HCT116 (cell line): ENCODE results near the gene HCRTR1. TPM values are rescaled to one million over a fixed set of nuclear protein-coding genes. Genes with fewer than 3 reads are reported as not detected.

ENCODE experiments used
- ATAC-seq: fragments of 200-7000 bp; cut with Tn5 transposase; 2 replicates; pipeline ENCODE4 v1.9.1; 2020; ENCODE audit warnings: mild to moderate bottlenecking, moderate library complexity
- BruUV-seq: library from RNA; stranded (reverse); fragments of 400-500 nt; replicated peaks from 2 replicates; lab custom pipeline; 2021; lab: Mats Ljungman, UMichigan
- CTCF ChIA-PET: fragments of 300-600 bp; sonication (Branson Sonifier 250); formaldehyde crosslinking; loops from one replicate; lab custom pipeline; 2021; ENCODE audit warnings: antibody characterized with exemption; lab: Charles Lee
- POLR2A ChIA-PET: fragments of 300-600, 350-600 bp; sonication (Branson Sonifier 250); formaldehyde crosslinking; loops from one replicate; lab custom pipeline; 2021; ENCODE audit warnings: antibody characterized with exemption; lab: Charles Lee
- RAD21 ChIA-PET, 2 experiments: fragments of 300-600 bp; sonication (Branson Sonifier 250); formaldehyde crosslinking; loops; one replicate each; lab custom pipeline; 2023; ENCODE audit warnings: low total read pairs in 2 of 2; ENCODE audit not compliant: uncharacterized antibody in 2 of 2, unreplicated experiment in 2 of 2, low non-redundant PET in 1 of 2; lab: Charles Lee
- DNase-seq: peaks from one replicate; pipeline ENCODE4 v3.0.0-alpha.2; 2010; ENCODE audit warnings: low read depth, low spot score
- H2AFZ ChIP-seq: fragments of 200-600 bp; shearing (Covaris generic), sonication (generic); 2 replicates; pipeline ENCODE4 v1.6.1; 2017; ENCODE audit warnings: low read depth, mixed run types, mixed read lengths, antibody characterized with exemption, low read length; ENCODE audit not compliant: poor library complexity, severe bottlenecking
- H3K27ac ChIP-seq: 2 replicates; pipeline ENCODE4 v1.5.1; 2012; ENCODE audit warnings: low read depth, low read length
- H3K27me3 ChIP-seq: fragments of 200-600 bp; sonication (generic); 2 replicates; pipeline ENCODE4 v1.6.1; 2016; ENCODE audit warnings: mixed run types, low read length, mixed read lengths; ENCODE audit not compliant: insufficient read depth
- H3K36me3 ChIP-seq, 2 experiments: fragments of 200-500 bp in 1 of 2; fragments of 200-600 bp in 1 of 2; sonication (Bioruptor generic) in 1 of 2; sonication (generic) in 1 of 2; 2 replicates each; pipeline versions ENCODE4 v1.5.1 to v1.6.1; 2014 to 2016; ENCODE audit warnings: low read length in 2 of 2, inconsistent platforms in 1 of 2, mixed read lengths in 1 of 2, mixed run types in 1 of 2; ENCODE audit not compliant: insufficient read depth in 2 of 2, control insufficient read depth in 1 of 2
- H3K4me1 ChIP-seq, 2 experiments: fragments of 200-600 bp in 1 of 2; sonication (generic) in 1 of 2; 2 replicates each; pipeline versions ENCODE4 v1.5.1 to v1.6.1; 2012 to 2017; ENCODE audit warnings: low read length in 2 of 2, inconsistent platforms in 1 of 2, mild to moderate bottlenecking in 1 of 2, mixed read lengths in 1 of 2, mixed run types in 1 of 2, moderate library complexity in 1 of 2; ENCODE audit not compliant: insufficient read depth in 2 of 2, control insufficient read depth in 1 of 2
- H3K4me2 ChIP-seq: fragments of 200-600 bp; sonication (generic); 2 replicates; pipeline ENCODE4 v1.6.1; 2017; ENCODE audit warnings: mixed run types, low read length, mixed read lengths
- H3K4me3 ChIP-seq, 2 experiments: fragments of 200-600 bp in 1 of 2; sonication (generic) in 1 of 2; replicated peaks in 1 of 2; 2 replicates each; pipeline ENCODE4 v1.5.1; 2011 to 2016; ENCODE audit warnings: low read length in 2 of 2, control low read depth in 1 of 2, low read depth in 1 of 2, mild to moderate bottlenecking in 1 of 2, mixed read lengths in 1 of 2, mixed run types in 1 of 2
- H3K79me2 ChIP-seq: fragments of 200-600 bp; sonication (generic); 2 replicates; pipeline ENCODE4 v1.6.1; 2017; ENCODE audit warnings: mild to moderate bottlenecking, mixed run types, low read length, moderate library complexity, mixed read lengths; ENCODE audit not compliant: insufficient read depth
- H3K9ac ChIP-seq: fragments of 200-600 bp; sonication (generic); 2 replicates; pipeline ENCODE4 v1.6.1; 2016; ENCODE audit warnings: low read length, mixed read lengths
- H3K9me2 ChIP-seq: fragments of 200-600 bp; sonication (generic), shearing (Covaris generic); 2 replicates; pipeline ENCODE4 v1.6.1; 2017; ENCODE audit warnings: mixed run types, mild to moderate bottlenecking, moderate library complexity; ENCODE audit not compliant: insufficient read depth
- H3K9me3 ChIP-seq, 2 experiments: fragments of 200-500 bp in 1 of 2; fragments of 200-600 bp in 1 of 2; sonication (Bioruptor generic) in 1 of 2; sonication (generic) in 1 of 2; 2 replicates each; pipeline ENCODE4 v1.6.1; 2014 to 2017; ENCODE audit warnings: low read length in 2 of 2, mixed read lengths in 2 of 2, inconsistent platforms in 1 of 2, low read depth in 1 of 2, mild to moderate bottlenecking in 1 of 2, mixed run types in 1 of 2, moderate library complexity in 1 of 2; ENCODE audit not compliant: control insufficient read depth in 1 of 2, insufficient read depth in 1 of 2
- H4K20me1 ChIP-seq: fragments of 200-600 bp; sonication (generic), shearing (Covaris generic); 2 replicates; pipeline ENCODE4 v1.6.1; 2017; ENCODE audit warnings: mixed run types, mild to moderate bottlenecking, moderate library complexity; ENCODE audit not compliant: insufficient read depth
- CEBPB ChIP-seq: IDR thresholded peaks from 2 replicates; pipeline ENCODE4 v1.6.1; 2012; ENCODE audit warnings: low read depth
- ELF1 ChIP-seq: IDR thresholded peaks from 2 replicates; pipeline ENCODE4 v1.6.1; 2012; ENCODE audit warnings: low read depth, borderline replicate concordance
- EZH2 ChIP-seq: fragments of 200-600 bp; sonication (generic); IDR thresholded peaks from 2 replicates; pipeline ENCODE4 v1.6.1; 2017; ENCODE audit warnings: antibody characterized with exemption, mixed run types
- EZH2phosphoT487 ChIP-seq: fragments of 200-600 bp; IDR thresholded peaks from 2 replicates; pipeline ENCODE4 v1.6.1; 2018; ENCODE audit warnings: antibody characterized with exemption, borderline replicate concordance
- FOSL1 ChIP-seq: IDR thresholded peaks from 2 replicates; pipeline ENCODE4 v1.6.1; 2012; ENCODE audit warnings: low read depth
- POLR2AphosphoS5 ChIP-seq: IDR thresholded peaks from 2 replicates; pipeline ENCODE4 v1.6.1; 2011; ENCODE audit warnings: mild to moderate bottlenecking, low read depth, low read length, moderate library complexity
- RAD21 ChIP-seq: IDR thresholded peaks from 2 replicates; pipeline ENCODE4 v1.6.1; 2012; ENCODE audit warnings: low read depth, mild to moderate bottlenecking
- SIN3A ChIP-seq: IDR thresholded peaks from 2 replicates; pipeline ENCODE4 v1.6.1; 2012; ENCODE audit warnings: low read depth
- SRF ChIP-seq: IDR thresholded peaks from 2 replicates; pipeline ENCODE4 v1.6.1; 2012; ENCODE audit warnings: low read depth
- TCF7L2 ChIP-seq: IDR thresholded peaks from 2 replicates; pipeline ENCODE4 v1.7.0; 2011; ENCODE audit warnings: borderline replicate concordance, inconsistent platforms; ENCODE audit not compliant: insufficient read depth, insufficient read length; ENCODE audit errors: extremely low read depth
- intact Hi-C: fragments of 100-400 bp; cut with micrococcal nuclease; formaldehyde crosslinking; loops from 2 replicates; pipeline ENCODE4 v1.10.0; 2022
- total RNA-seq: library from RNA; stranded (reverse); gene quantifications from one replicate; pipeline ENCODE4 v1.2.1, GENCODE V29; 2021; ENCODE audit not compliant: unreplicated experiment
- TF ChIP-seq, protein P1 (sequence below), 3 experiments: fragments of 200-600 bp in 1 of 3; sonication (generic) in 1 of 3; IDR thresholded peaks in 2 of 3; conservative IDR thresholded peaks in 1 of 3; 2 replicates each; pipeline ENCODE4 v1.5.1; 2012 to 2017; ENCODE audit warnings: low read depth in 2 of 3, low read length in 2 of 3, antibody characterized with exemption in 1 of 3, borderline replicate concordance in 1 of 3, control low read depth in 1 of 3, mild to moderate bottlenecking in 1 of 3, mixed read lengths in 1 of 3, mixed run types in 1 of 3, moderate library complexity in 1 of 3; ENCODE audit not compliant: insufficient read depth in 1 of 3
- TF ChIP-seq, protein P2 (sequence below): IDR thresholded peaks from 2 replicates; pipeline ENCODE4 v1.6.1; 2012

Gene HCRTR1
- total RNA-seq, 1 experiment from 2014 or later = not detected

DNA sequence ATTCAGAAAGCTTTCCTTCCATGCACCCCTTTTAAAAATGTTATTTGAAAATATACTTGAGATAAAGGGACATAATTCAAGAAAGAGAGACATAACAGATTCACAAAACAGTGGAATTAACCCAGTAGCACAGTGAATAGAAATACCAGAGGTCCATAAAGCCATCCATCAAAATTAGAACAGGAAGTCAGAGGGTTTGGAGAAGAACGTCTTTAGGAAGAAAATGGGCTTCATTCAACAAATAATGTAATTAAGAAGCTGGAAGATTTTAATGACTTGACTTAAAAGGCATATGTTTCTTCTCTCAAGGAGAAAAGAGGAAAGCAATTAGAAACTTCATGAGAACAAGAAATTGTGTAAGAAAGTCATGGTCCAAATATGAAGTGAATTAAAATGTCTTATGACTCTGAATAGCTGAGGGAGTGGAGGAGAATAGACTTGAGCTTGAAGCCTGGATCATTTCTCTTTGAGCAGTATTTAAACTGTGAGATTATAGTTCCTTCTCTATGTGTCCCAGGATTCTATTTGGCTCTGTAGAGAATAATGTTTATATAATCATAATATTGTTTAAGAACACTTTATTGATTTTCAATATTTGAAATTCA, 7.9 kb upstream of the HCRTR1 start:
- Histone ChIP-seq H3K36me3 (no peaks in the 10 kb centered on the region), H3K9me2 (no peaks in the 10 kb centered on the region), H3K4me2 (no peak overlapping the region), H4K20me1 (no peaks in the 10 kb centered on the region), H3K4me1 (no peaks in the 10 kb centered on the region), H3K27ac (no peak overlapping the region), H2AFZ (no peak overlapping the region), H3K27me3 (no peaks in the 10 kb centered on the region), H3K79me2 (no peaks in the 10 kb centered on the region), H3K4me3 (no peak overlapping the region), H3K9me3 (no peaks in the 10 kb centered on the region), H3K9ac (no peak overlapping the region)
- no TSS peak for BruUV-seq
- ChIA-PET POLR2A (no interaction called here), CTCF (interaction anchor here (1.2 kb wide), 1 partner anchor 9 kb away, joined by 4 read pairs; no protein-coding TSS in a partner anchor), RAD21 (no interaction called here)
- no peak for ATAC-seq
- intact Hi-C loops = no loop called here
- no peak for DNase-seq
- TF ChIP-seq RAD21 (no peak), TCF7L2 (no peak), EZH2phosphoT487 (no peak), FOSL1 (no peak), EZH2 (no peak), POLR2AphosphoS5 (no peak), SIN3A (no peak), SRF (no peak), CEBPB (no peak), ELF1 (no peak)
- TF ChIP-seq, protein P1, sequence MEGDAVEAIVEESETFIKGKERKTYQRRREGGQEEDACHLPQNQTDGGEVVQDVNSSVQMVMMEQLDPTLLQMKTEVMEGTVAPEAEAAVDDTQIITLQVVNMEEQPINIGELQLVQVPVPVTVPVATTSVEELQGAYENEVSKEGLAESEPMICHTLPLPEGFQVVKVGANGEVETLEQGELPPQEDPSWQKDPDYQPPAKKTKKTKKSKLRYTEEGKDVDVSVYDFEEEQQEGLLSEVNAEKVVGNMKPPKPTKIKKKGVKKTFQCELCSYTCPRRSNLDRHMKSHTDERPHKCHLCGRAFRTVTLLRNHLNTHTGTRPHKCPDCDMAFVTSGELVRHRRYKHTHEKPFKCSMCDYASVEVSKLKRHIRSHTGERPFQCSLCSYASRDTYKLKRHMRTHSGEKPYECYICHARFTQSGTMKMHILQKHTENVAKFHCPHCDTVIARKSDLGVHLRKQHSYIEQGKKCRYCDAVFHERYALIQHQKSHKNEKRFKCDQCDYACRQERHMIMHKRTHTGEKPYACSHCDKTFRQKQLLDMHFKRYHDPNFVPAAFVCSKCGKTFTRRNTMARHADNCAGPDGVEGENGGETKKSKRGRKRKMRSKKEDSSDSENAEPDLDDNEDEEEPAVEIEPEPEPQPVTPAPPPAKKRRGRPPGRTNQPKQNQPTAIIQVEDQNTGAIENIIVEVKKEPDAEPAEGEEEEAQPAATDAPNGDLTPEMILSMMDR (IDR thresholded peaks at IDR 0.05 in 2 of 3, conservative IDR thresholded peaks at IDR 0.05 in 1 of 3; ENCODE audit: borderline replicate concordance in 1 of 3, insufficient read depth in 1 of 3, low read depth in 2 of 3, low read length in 2 of 3) = no peak
- TF ChIP-seq, protein P2, sequence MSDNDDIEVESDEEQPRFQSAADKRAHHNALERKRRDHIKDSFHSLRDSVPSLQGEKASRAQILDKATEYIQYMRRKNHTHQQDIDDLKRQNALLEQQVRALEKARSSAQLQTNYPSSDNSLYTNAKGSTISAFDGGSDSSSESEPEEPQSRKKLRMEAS = no peak
